Esophagus muscularis mucosa (tissue), 4 donors: Measurements from ENCODE around the gene SSX4B. TPM values are rescaled to one million over a fixed set of nuclear protein-coding genes. Genes with fewer than 3 reads are reported as not detected.
"Not testable (repeated sequence)": the region's sequence is repeated elsewhere in the genome, so short reads cannot be mapped to it uniquely, and the experiment has no call there.

Experiments used
- DNase-seq: peaks from one replicate; pipeline ENCODE4 v3.0.0-alpha.2; 2017; ENCODE audit errors: extremely low spot score
- H3K27ac ChIP-seq, 4 donors: fragments of 200-600 bp; sonication (generic); replicated peaks in 1 of 4; 1 replicate in 3 of 4; 2 replicates in 1 of 4; pipeline ENCODE4 v1.5.1; 2016 to 2019; ENCODE audit warnings: mild to moderate bottlenecking in 1 of 4
- H3K27me3 ChIP-seq, 4 donors: fragments of 200-600 bp; sonication (generic); one replicate each; pipeline versions ENCODE4 v1.5.1 to v1.6.0; 2016 to 2019
- H3K36me3 ChIP-seq, 4 donors: fragments of 200-600 bp; sonication (generic); one replicate each; pipeline ENCODE4 v1.5.1; 2016 to 2019
- H3K4me1 ChIP-seq, 4 donors: fragments of 200-600 bp; sonication (generic); one replicate each; pipeline ENCODE4 v1.5.1; 2016 to 2019
- H3K4me3 ChIP-seq, 4 donors: fragments of 200-600 bp; sonication (generic); 1 replicate in 2 of 4; 2 replicates in 2 of 4; pipeline ENCODE4 v1.5.1; 2016 to 2019; ENCODE audit warnings: mild to moderate bottlenecking in 4 of 4, moderate library complexity in 1 of 4
- H3K9me3 ChIP-seq, 4 donors: fragments of 200-600 bp; sonication (generic); 1 replicate in 3 of 4; 2 replicates in 1 of 4; pipeline ENCODE4 v1.5.1; 2016 to 2019
- EP300 ChIP-seq: sonication (generic); formaldehyde crosslinking; IDR thresholded peaks from one replicate; pipeline ENCODE4 v1.6.1; 2017; ENCODE audit warnings: antibody characterized with exemption
- POLR2A ChIP-seq: fragments of 450-650 bp; IDR thresholded peaks from one replicate; pipeline ENCODE4 v1.6.1; 2017; ENCODE audit warnings: antibody characterized with exemption, moderate library complexity, mild to moderate bottlenecking, low read depth
- POLR2AphosphoS5 ChIP-seq, 2 donors: sonication (generic); formaldehyde crosslinking; IDR thresholded peaks; one replicate each; pipeline ENCODE4 v1.6.1; 2017; ENCODE audit warnings: antibody characterized with exemption in 2 of 2
- WGBS: methylation state at CpG from one replicate; pipeline ENCODE4 v1.1.5; 2018; 5-methylcytosine and 5-hydroxymethylcytosine counted together
- intact Hi-C: fragments of 100-400 bp; cut with DNase I; formaldehyde crosslinking; loops from one replicate; pipeline ENCODE4 v1.15.1; 2023
- total RNA-seq, 4 donors: library from RNA; depleted of rRNA; stranded (reverse); fragments of >200 nt; gene quantifications; one replicate each; pipeline versions ENCODE4 v1.1.0 to v1.2.1, GENCODE V29; 2016
- TF ChIP-seq, protein P1 (sequence below), 3 experiments: fragments of 200-600 bp in 2 of 3; fragments of 450-650 bp in 1 of 3; sonication (generic) in 2 of 3; IDR thresholded peaks; one replicate each; pipeline ENCODE4 v1.5.1; 2017 to 2019; ENCODE audit warnings: antibody characterized with exemption in 3 of 3, mild to moderate bottlenecking in 2 of 3, moderate library complexity in 1 of 3

SSX4B gene
- total RNA-seq, result not detected

DNA sequence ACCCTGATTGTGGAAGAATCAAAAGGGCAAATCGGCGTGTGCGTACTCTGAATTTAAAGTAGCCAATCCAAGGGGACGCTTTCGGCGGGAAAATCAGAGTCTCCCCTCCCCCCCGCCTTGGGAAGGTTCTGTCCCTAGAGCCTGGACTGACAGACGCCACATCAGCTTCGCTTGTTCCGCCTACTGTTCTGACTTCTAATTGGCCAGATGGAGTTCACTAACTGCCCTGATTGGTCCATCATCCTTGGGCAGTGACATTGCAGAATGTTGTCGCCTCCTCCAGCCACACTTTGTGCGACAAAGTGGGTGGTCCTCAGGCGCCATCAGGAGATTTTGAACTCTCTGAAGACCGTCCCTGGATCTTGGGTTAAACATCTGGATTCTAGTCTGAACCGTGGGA is at the start of gene SSX4B:
TSS of gene SSX4B (minus strand) at position 101 of the 400 bp plus-strand sequence. CDS start 588 bp downstream, outside the sequence.
- H3K27ac ChIP-seq, intact Hi-C loops, H3K27me3 ChIP-seq, H3K9me3 ChIP-seq, H3K4me1 ChIP-seq, DNase-seq, H3K4me3 ChIP-seq, H3K36me3 ChIP-seq: not testable (repeated sequence)
- WGBS, result no CpG with 5 or more reads among the region's 15 CpGs

DNA sequence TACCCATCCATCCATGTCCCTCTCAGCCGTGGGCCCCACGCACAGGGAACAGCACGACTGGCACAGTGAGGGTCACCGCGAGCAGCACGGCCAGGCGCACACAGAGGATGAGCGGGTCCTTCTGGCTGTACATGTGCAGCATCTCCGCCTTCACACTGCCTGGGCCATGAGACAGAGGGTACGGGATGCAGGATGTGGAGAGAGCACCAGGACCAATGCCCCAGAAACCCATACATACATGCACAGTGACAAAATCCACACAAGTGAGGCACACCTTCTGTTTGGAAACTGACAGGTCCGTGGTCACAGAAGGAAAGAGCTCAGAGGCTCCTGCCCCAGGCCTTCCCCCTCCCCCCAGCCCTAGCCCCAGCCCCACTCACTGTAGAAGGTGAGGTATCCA is 48.8 kb upstream of the SSX4B start:
- H3K36me3 ChIP-seq, result no peaks in the 10 kb centered on the region
- no peak for TF ChIP-seq POLR2A
- TF ChIP-seq, protein P1, sequence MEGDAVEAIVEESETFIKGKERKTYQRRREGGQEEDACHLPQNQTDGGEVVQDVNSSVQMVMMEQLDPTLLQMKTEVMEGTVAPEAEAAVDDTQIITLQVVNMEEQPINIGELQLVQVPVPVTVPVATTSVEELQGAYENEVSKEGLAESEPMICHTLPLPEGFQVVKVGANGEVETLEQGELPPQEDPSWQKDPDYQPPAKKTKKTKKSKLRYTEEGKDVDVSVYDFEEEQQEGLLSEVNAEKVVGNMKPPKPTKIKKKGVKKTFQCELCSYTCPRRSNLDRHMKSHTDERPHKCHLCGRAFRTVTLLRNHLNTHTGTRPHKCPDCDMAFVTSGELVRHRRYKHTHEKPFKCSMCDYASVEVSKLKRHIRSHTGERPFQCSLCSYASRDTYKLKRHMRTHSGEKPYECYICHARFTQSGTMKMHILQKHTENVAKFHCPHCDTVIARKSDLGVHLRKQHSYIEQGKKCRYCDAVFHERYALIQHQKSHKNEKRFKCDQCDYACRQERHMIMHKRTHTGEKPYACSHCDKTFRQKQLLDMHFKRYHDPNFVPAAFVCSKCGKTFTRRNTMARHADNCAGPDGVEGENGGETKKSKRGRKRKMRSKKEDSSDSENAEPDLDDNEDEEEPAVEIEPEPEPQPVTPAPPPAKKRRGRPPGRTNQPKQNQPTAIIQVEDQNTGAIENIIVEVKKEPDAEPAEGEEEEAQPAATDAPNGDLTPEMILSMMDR (IDR thresholded peaks at IDR 0.05), result no peak
- TF ChIP-seq POLR2AphosphoS5 (IDR thresholded peaks at IDR 0.05), result no peak
- TF ChIP-seq EP300, result no peak
- no peak for DNase-seq
- H3K4me3 ChIP-seq, result no peak overlapping the region
- intact Hi-C loops, result no loop called here
- 90% methylated on average over 11 of the region's 11 CpGs for WGBS
- H3K9me3 ChIP-seq, result no peaks in the 10 kb centered on the region
- no peaks in the 10 kb centered on the region for H3K4me1 ChIP-seq
- H3K27ac ChIP-seq, result no peak overlapping the region
- peaks cover 0 to under 1% (median 0%) of the 10 kb centered on the region in 4 donors for H3K27me3 ChIP-seq

DNA sequence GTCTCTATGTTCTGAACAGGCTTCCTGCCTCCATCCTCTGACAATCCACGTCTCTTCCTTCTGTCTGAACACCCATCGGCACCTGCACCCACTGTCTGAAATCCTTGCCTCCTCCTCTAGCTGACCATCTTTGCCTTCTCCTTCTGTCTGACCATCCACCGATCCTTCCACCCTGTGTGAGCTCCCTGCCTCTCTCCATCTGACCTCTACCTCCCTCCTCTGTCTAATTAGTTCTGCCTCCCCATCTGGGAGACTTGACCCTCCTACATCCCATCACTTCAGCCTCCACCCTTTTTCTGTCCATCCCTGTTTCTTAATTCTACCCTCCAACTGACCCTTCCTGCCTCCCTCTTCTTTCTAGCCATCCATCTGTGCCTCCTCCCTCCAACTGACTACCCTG is 48.3 kb upstream of the SSX4B start:
- WGBS, result 83% methylated on average over 3 of the region's 3 CpGs
- TF ChIP-seq EP300, result no peak
- no peak for TF ChIP-seq POLR2AphosphoS5 (IDR thresholded peaks at IDR 0.05)
- TF ChIP-seq, protein P1 (IDR thresholded peaks at IDR 0.05), result no peak
- no peak for TF ChIP-seq POLR2A
- no peak for DNase-seq
- Histone ChIP-seq H3K27ac (no peak overlapping the region), H3K4me3 (no peak overlapping the region), H3K9me3 (no peaks in the 10 kb centered on the region), H3K36me3 (no peaks in the 10 kb centered on the region), H3K4me1 (no peaks in the 10 kb centered on the region), H3K27me3 (no peaks in the 10 kb centered on the region)
- intact Hi-C loops, result no loop called here

GRCh38 chrX:48459483-48459882 is 47.7 kb upstream of the SSX4B start:
- Histone ChIP-seq H3K36me3 (no peaks in the 10 kb centered on the region), H3K9me3 (no peaks in the 10 kb centered on the region), H3K27me3 (no peaks in the 10 kb centered on the region), H3K27ac (no peak overlapping the region), H3K4me3 (no peak overlapping the region), H3K4me1 (no peaks in the 10 kb centered on the region)
- DNase-seq, result no peak
- intact Hi-C loops, result no loop called here
- TF ChIP-seq, protein P1 (IDR thresholded peaks at IDR 0.05), result no peak
- no peak for TF ChIP-seq POLR2AphosphoS5 (IDR thresholded peaks at IDR 0.05)
- WGBS, result 82% methylated on average over 3 of the region's 6 CpGs

GRCh38 chrX:48458711-48459110 is 47.0 kb upstream of the SSX4B start:
- intact Hi-C loops, result no loop called here
- H3K4me3 ChIP-seq, result no peak overlapping the region
- H3K4me1 ChIP-seq, result no peaks in the 10 kb centered on the region
- H3K9me3 ChIP-seq, result no peaks in the 10 kb centered on the region
- no peaks in the 10 kb centered on the region for H3K27me3 ChIP-seq
- no peak for DNase-seq
- 46% methylated on average over 2 of the region's 6 CpGs for WGBS
- TF ChIP-seq, protein P1 (IDR thresholded peaks at IDR 0.05), result no peak
- no peak for TF ChIP-seq POLR2A
- no peak for TF ChIP-seq POLR2AphosphoS5 (IDR thresholded peaks at IDR 0.05)
- TF ChIP-seq EP300, result no peak
- no peak overlapping the region for H3K27ac ChIP-seq
- H3K36me3 ChIP-seq, result no peaks in the 10 kb centered on the region
